Osteocyte (in vitro differentiated cells): ENCODE results near the gene MAP9. TPM values are rescaled to one million over a fixed set of nuclear protein-coding genes. Genes with fewer than 3 reads are reported as not detected.

Source experiments
- DNase-seq: peaks from one replicate; pipeline ENCODE4 v3.0.0; 2021; ENCODE audit warnings: mixed read lengths; ENCODE audit not compliant: unreplicated experiment; ENCODE audit errors: extremely low spot score
- H3K27ac Mint-ChIP-seq: one replicate; pipeline ENCODE4 v1.8.0; 2021; ENCODE audit warnings: mild to moderate bottlenecking, mixed read lengths; ENCODE audit not compliant: unreplicated experiment
- H3K27me3 Mint-ChIP-seq: one replicate; pipeline ENCODE4 v1.8.0; 2021; ENCODE audit warnings: mixed read lengths; ENCODE audit not compliant: unreplicated experiment
- H3K36me3 Mint-ChIP-seq: one replicate; pipeline ENCODE4 v1.8.0; 2021; ENCODE audit warnings: mixed read lengths; ENCODE audit not compliant: unreplicated experiment
- H3K4me1 Mint-ChIP-seq: one replicate; pipeline ENCODE4 v1.8.0; 2021; ENCODE audit warnings: mixed read lengths; ENCODE audit not compliant: unreplicated experiment
- H3K4me3 Mint-ChIP-seq: one replicate; pipeline ENCODE4 v1.8.0; 2021; ENCODE audit warnings: mild to moderate bottlenecking, moderate library complexity, mixed read lengths; ENCODE audit not compliant: unreplicated experiment
- H3K9me3 Mint-ChIP-seq: one replicate; pipeline ENCODE4 v1.8.0; 2021; ENCODE audit warnings: mixed read lengths; ENCODE audit not compliant: unreplicated experiment
- CTCF ChIP-seq: fragments of 200-600 bp; sonication (generic); IDR thresholded peaks from 2 replicates; pipeline ENCODE4 v1.5.0; 2021; ENCODE audit warnings: antibody characterized with exemption, mild to moderate bottlenecking, moderate library complexity
- total RNA-seq: library from RNA; stranded (reverse); gene quantifications from 2 replicates; pipeline ENCODE4 v1.2.1, GENCODE V29; 2021

MAP9 gene
- total RNA-seq, 1 donor from 2014 or later: 15.8 TPM

GRCh38 chr4:155391932-155392331 is 15.2 kb upstream of the MAP9 start:
- Mint-ChIP-seq H3K27ac (no peak overlapping the region), H3K4me3 (no peak overlapping the region), H3K27me3 (no peaks in the 10 kb centered on the region), H3K4me1 (peaks cover 16% of the 10 kb centered on the region), H3K9me3 (peaks cover 3% of the 10 kb centered on the region), H3K36me3 (no peaks in the 10 kb centered on the region)
- no peak for DNase-seq
- no peak for TF ChIP-seq CTCF

GRCh38 chr4:155388162-155388561 is 11.4 kb upstream of the MAP9 start:
- Mint-ChIP-seq H3K9me3 (no peaks in the 10 kb centered on the region), H3K36me3 (no peaks in the 10 kb centered on the region), H3K4me3 (no peak overlapping the region), H3K27ac (no peak overlapping the region), H3K27me3 (no peaks in the 10 kb centered on the region), H3K4me1 (peaks cover 12% of the 10 kb centered on the region)
- no peak for DNase-seq
- TF ChIP-seq CTCF: no peak

- no peak for DNase-seq
- Mint-ChIP-seq H3K27ac (no peak overlapping the region), H3K4me1 (no peaks in the 10 kb centered on the region), H3K27me3 (peaks cover 16% of the 10 kb centered on the region), H3K36me3 (no peaks in the 10 kb centered on the region), H3K4me3 (no peak overlapping the region), H3K9me3 (no peaks in the 10 kb centered on the region)
- no peak for TF ChIP-seq CTCF
These were observed 6.8 kb upstream of the MAP9 start for GRCh38 chr4:155383541-155383940.

GRCh38 chr4:155377276-155377675 is 511 bp upstream of the MAP9 start:
- peak overlapping the region; percentile 85 for H3K27ac Mint-ChIP-seq
- no peak for TF ChIP-seq CTCF
- H3K36me3 Mint-ChIP-seq: peaks cover 2% of the 10 kb centered on the region
- no peaks in the 10 kb centered on the region for H3K9me3 Mint-ChIP-seq
- H3K27me3 Mint-ChIP-seq: peaks cover 19% of the 10 kb centered on the region
- H3K4me3 Mint-ChIP-seq: peak overlapping the region; percentile 88
- DNase-seq: no peak
- H3K4me1 Mint-ChIP-seq: peaks cover 11% of the 10 kb centered on the region

- Mint-ChIP-seq H3K27ac (no peak overlapping the region), H3K9me3 (no peaks in the 10 kb centered on the region), H3K4me1 (peaks cover 6% of the 10 kb centered on the region), H3K36me3 (peaks cover 19% of the 10 kb centered on the region), H3K27me3 (no peaks in the 10 kb centered on the region), H3K4me3 (no peak overlapping the region)
- peak; percentile 68 for TF ChIP-seq CTCF
- DNase-seq: no peak
These were observed 5.2 kb downstream of the MAP9 start for GRCh38 chr4:155371432-155372043.
